Panc1 (cell line): Measurements from ENCODE around the gene DNM3.

Source experiments
- CTCF ChIP-seq: fragments of 450-650 bp; IDR thresholded peaks from 2 replicates; pipeline ENCODE4 v1.5.1; 2017; ENCODE audit warnings: mild to moderate bottlenecking
- POLR2AphosphoS5 ChIP-seq: IDR thresholded peaks from 2 replicates; pipeline ENCODE4 v1.6.1; 2012; ENCODE audit warnings: mild to moderate bottlenecking, low read depth, low read length, moderate library complexity
- REST ChIP-seq, 2 experiments: IDR thresholded peaks; 2 replicates each; pipeline ENCODE4 v1.6.1; 2011 to 2012; ENCODE audit warnings: low read depth in 2 of 2, control low read depth in 1 of 2, low read length in 1 of 2, mild to moderate bottlenecking in 1 of 2, moderate library complexity in 1 of 2; ENCODE audit not compliant: insufficient read depth in 1 of 2
- SIN3A ChIP-seq: IDR thresholded peaks from 2 replicates; pipeline ENCODE4 v1.6.1; 2012; ENCODE audit warnings: low read depth, mild to moderate bottlenecking, low read length, moderate library complexity, borderline replicate concordance; ENCODE audit not compliant: insufficient read depth
- TCF7L2 ChIP-seq: IDR thresholded peaks from 2 replicates; pipeline ENCODE4 v1.6.1; 2011; ENCODE audit warnings: mild to moderate bottlenecking, low read depth, low read length, inconsistent platforms

- TF ChIP-seq CTCF = no peak
- no peak for TF ChIP-seq POLR2AphosphoS5
- no peak for TF ChIP-seq REST (IDR thresholded peaks at IDR 0.05; ENCODE audit: insufficient read depth in 1 of 2, low read depth in 2 of 2, low read length in 1 of 2)
- TF ChIP-seq SIN3A = no peak
- TF ChIP-seq TCF7L2 = no peak
Measured at GRCh38 chr1:172427191-172427590, 585.9 kb downstream of the DNM3 start.
